GM03348 (cell line): Measurements from ENCODE around the gene FILIP1L.

Experiments used
- DNase-seq: peaks from one replicate; pipeline ENCODE4 v3.0.0; 2012; ENCODE audit warnings: low spot score

Gene FILIP1L

GRCh38 chr3:100114413-100115030 lies at the start of gene FILIP1L:
Gene FILIP1L (minus strand): TSS chr3:100114501.
- no peak for DNase-seq

DNA sequence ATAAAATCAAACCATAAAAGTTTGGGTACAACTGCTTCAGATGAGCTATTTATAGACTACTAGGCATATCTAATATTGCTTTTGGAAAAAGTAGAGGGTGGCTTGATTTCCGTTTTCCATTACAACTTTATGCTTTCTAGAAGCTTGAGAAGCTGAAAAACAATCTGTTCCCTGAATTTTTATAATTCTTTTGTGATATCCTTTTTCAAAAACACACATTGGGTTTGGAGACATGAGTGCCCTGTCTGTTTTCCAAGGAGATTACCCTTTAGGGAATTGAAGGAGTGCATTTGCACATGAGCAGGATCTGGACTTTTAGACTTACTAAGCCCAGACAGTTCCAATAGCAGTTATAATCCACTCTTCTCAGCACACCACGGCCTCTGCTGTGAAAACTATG lies 49.5 kb upstream of the FILIP1L start:
- no peak for DNase-seq

- DNase-seq, result peak; percentile 24
Observed at GRCh38 chr3:100160521-100160920, 46.2 kb upstream of the FILIP1L start.

- peak; percentile 53 for DNase-seq
Observed at GRCh38 chr3:100159331-100160153, 45.2 kb upstream of the FILIP1L start.

GRCh38 chr3:100158918-100159330 lies 44.6 kb upstream of the FILIP1L start:
- DNase-seq, result no peak

DNA sequence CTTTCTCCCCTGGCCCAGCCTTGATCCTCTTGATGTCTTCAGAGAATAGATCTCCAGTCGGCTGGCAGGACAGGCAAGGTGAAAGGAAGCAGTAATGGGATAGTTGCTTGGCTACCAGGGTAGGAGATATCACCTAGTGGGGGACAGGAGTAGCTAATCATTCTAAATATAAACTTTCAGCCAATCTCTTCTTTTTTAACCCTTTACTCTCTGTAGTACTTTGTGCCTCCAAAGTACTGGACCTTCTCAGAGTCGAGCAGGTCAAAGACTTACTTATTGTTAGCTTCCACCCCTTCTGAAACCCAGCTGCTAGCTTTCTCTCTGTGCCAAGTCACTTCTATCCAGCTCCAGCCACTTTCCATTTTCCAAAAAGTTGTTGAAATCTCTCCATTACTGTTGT lies 43.4 kb upstream of the FILIP1L start:
- DNase-seq, result no peak

DNA sequence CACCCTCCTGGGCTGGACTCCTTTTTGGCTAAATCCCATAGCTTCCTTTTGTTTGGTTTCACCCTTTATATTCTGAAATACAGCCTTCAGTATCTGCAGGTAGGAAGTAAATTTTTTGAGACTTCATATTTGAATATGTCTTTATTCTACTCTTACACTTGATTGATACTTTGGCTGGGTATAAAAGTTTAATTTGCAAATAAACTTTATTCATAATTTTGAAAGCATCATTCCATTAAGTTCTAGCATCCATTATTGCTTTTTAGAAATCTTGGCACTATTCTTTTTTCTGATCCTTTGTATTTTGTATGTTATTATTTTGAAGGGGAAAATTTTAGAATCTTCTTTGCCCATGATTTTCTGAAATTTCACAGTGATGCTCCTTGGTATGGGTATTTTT lies 41.3 kb upstream of the FILIP1L start:
- DNase-seq, result no peak

DNA sequence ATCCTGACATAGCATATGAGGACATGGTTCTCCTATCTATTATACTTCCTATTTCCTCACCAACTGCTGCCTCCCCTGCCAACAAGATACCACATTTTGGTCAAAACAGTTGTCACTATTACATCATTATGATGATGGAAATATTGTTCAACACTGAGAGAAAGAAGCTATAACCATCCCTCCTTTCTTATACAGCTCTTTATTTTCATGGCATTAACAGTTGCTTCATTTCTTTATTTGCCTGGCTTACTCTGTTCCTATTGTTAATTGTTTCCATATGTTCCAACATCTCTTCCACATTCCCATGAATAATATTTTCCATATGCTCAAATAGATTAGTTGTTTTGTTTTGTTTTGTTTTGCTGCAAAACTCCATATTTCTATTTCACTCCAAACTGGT lies 40.8 kb upstream of the FILIP1L start:
- DNase-seq, result peak; percentile 21

DNA sequence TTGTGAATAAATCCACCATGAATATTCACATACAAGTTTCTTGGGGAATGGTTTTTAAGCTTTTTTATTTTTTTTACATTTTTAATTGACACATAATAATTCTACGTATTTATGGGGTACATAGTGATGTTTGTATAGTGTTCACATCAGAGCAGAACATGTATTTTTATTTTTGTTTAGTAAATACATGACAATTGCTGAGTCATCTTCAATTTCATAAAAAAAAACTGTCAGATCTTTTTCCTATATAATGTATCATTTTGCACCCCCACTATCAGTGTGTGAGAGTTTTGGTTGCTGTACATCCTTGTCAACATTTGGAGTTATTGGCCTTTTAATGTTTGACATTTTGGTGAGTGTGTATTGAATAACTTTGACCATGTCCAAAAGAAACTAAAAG lies 39.9 kb upstream of the FILIP1L start:
- DNase-seq, result no peak

DNA sequence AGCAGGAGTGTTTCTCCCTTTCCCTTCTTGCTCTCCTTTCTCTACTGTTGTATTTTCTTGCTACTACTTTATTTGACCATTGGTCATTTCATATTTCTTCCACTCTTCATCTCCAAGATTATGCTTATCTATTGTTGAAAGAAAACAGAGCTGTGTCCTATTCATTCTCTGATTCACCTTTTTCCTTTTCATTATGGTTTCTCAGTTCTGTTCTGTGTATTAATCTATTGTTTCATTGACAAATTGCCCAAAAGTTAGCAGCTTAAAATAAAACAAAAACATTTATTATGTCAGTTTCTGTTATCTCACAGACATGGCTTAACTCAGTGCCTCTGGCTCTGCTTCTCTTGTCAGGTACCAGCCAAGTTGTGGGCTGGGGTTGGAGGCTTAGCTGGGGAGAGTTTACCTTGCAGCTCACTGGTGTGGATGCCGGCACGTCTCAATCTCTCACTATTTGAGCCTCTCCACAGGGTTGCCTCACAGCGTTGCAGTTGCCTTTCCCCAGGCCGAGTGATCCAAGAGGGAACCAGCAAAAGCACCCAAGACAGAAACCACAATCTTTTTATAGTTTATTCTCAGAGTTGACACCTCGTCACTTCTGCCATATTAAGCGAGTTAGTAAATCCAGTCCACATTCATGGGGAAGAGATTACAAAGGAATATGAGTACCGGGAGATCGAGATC lies 36.9 kb upstream of the FILIP1L start:
- no peak for DNase-seq

DNA sequence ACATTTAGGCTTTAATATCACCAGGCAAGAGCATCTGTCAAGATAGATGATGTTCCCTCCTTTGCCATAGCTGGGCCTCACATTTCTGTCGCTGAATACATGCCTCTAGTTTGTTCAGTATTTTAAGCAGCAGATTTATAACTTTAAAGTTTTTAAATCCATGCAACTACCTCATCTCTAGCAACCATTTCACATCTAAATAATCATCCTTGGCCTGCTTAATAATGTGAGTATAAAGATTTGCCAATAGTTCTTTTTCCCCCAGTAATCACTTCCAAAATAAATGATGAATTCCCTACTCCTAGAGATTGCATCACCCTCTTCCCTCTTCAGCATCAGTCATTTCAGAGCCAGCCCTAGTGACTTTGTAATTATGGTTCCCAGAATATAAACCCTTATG lies 36.2 kb upstream of the FILIP1L start:
- DNase-seq, result peak; percentile 66

DNA sequence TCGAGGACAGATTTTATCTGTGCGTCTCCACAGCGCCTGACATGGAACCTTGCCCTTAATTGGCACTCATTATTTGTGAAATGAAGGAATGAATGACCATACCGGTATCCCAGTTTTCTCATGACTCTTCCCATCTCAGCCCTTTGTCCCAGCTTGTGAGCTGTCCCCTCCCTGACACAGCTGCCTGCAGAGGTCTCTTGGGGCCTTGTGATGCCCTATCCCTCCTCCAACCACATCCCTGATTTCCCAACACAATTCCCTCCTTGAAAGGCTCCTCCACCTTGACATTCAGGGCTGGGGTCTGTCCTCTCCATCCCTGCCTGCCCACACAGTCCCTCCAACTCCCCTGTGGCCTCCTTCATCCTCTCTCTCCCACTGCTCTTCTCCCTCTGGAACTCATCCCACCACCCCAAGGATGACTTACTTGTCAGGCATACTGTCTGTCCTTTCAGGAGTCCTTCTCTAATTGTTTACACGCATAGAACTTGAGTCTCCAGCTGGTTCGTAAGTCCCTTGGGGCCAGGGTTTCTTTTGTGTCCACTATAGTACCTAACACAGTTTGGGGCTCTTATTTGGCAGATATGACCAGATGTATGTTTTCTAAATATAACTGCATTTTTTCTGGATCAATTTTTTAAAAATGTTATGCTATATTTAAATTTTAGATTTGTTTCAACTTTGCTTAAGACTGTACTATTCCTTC lies 35.6 kb upstream of the FILIP1L start:
- no peak for DNase-seq

- DNase-seq, result no peak
Observed at GRCh38 chr3:100149130-100149529, 34.8 kb upstream of the FILIP1L start.

GRCh38 chr3:100144255-100144866 lies 30.1 kb upstream of the FILIP1L start:
- no peak for DNase-seq

- DNase-seq, result peak; percentile 18
Observed at GRCh38 chr3:100141586-100141985, 27.3 kb upstream of the FILIP1L start.

- DNase-seq, result no peak
Observed at GRCh38 chr3:100140976-100141375, 26.7 kb upstream of the FILIP1L start.

DNA sequence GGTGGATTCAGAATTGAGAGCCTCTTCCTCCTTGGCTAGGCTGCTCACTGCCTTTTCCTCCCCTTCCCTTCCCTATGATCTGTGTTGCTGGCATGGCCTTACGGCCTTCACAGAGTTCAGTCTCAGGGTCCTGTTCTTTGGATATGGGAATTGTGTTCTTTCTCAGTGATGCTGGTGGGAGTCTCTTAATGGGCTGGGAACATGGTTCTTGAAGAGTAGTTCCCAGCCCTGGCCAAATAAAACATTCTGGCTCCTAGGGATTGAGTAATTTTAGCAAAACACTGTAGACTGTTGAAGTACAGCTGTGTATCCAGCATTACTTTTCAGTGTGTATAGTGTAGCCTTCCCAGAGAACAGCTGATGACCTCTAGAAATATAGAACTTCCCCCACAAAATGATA lies 22.6 kb upstream of the FILIP1L start:
- no peak for DNase-seq

DNA sequence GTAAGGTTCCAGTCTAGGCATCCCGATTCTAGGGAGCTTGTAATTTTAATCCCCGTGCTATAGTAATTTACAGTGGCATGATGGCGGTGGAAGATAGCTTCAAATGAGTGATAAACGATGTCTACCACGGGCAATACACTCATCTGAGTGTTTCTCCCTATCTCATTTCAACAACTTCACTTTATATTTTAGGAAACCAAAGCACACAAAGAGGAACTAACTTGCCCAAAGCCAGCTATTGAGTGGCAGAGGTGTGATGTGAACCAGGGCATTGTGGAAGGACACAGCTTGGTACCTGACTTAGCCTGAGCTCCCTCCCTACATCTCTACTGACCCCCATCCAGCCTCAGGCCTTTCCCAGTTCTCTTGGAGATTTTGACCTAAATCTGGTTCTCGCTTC lies 16.9 kb upstream of the FILIP1L start:
- DNase-seq, result no peak

GRCh38 chr3:100129941-100130340 lies 15.6 kb upstream of the FILIP1L start:
- no peak for DNase-seq

DNA sequence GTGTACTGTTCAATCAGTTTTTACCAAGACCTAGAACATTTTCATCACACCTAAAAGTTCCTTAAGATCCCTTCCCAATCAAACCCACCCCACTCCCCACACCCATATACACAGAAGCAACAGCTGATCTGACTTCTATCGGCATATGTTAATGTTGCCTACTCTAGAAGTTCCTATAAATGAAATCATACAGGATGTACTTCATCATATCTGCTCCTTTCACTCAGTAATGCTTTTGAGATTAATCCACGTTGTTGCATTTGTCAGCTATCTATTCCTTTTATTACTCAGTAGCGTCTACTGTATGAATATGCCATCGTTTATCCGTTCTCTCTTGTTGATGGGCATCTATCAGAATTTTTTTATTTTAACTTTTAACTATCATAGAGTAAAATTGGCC lies 14.3 kb upstream of the FILIP1L start:
- DNase-seq, result no peak

DNA sequence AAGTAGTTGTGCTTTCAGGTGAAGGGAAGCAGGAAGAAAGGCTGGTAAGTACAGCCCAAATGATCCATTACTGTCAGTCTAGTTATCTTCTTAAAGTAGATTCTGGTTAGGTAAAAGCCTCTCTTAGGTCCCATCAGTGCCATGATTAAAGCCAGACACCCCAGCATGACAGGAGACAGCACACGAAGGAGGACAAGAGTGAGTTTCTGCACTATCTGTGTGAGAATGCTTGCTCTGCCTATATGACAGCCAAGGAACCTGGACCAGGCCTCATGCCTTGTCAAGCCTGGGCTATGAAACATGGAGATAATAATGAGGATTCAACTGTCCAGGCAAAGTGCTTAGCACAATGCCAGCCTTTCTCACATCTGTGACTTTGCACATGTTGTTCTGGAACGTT lies 13.5 kb upstream of the FILIP1L start:
- no peak for DNase-seq
